Measurements from ENCODE around the gene CDH4. TPM values are rescaled to one million over a fixed set of nuclear protein-coding genes. Genes with fewer than 3 reads are reported as not detected.
"Not testable (repeated sequence)": the region's sequence is repeated elsewhere in the genome, so short reads cannot be mapped to it uniquely, and the experiment has no call there.

The CDH4 gene
- total and polyA plus RNA-seq, 2 of the 4 experiments (the other 2 are of a cell fraction) = 1.6 to 3.5 TPM

- H4K5ac ChIP-seq (ENCODE audit: low read depth, low read length); H3K14ac ChIP-seq (replicated peaks; ENCODE audit: low read depth, low read length); H2AFZ ChIP-seq (replicated peaks; ENCODE audit: low read length, poor library complexity); H2AK9ac ChIP-seq (replicated peaks; ENCODE audit: low read depth, low read length, poor library complexity); H4K91ac ChIP-seq (ENCODE audit: insufficient read depth, low read depth, low read length); H3K23ac ChIP-seq (ENCODE audit: low read depth, low read length); H3K4ac ChIP-seq (ENCODE audit: low read depth, low read length); H3K27me3 ChIP-seq (ENCODE audit: control insufficient read depth, insufficient read depth, low read length); H3K36me3 ChIP-seq (ENCODE audit: control insufficient read depth, insufficient read depth, low read length); H2AK5ac ChIP-seq (ENCODE audit: low read depth, low read length); H2BK5ac ChIP-seq (ENCODE audit: low read depth, low read length, poor library complexity, severe bottlenecking); intact Hi-C loops (cut with micrococcal nuclease); H4K8ac ChIP-seq (ENCODE audit: low read depth in 2 of 2, low read length in 2 of 2); H3K4me3 ChIP-seq (ENCODE audit: insufficient read depth, low read depth, low read length); H3K27ac ChIP-seq (ENCODE audit: insufficient read depth, low read length); H3K4me2 ChIP-seq (ENCODE audit: low read depth, low read length); H4K20me1 ChIP-seq (ENCODE audit: insufficient read depth, low read length); CTCF ChIA-PET; H2BK120ac ChIP-seq (ENCODE audit: low read depth, low read length); ATAC-seq (ENCODE audit: low read depth); H3K4me1 ChIP-seq (ENCODE audit: control insufficient read depth, insufficient read depth, low read length); H3K9me1 ChIP-seq (ENCODE audit: insufficient read depth, low read length); H3K9ac ChIP-seq (ENCODE audit: low read depth, low read length); BruUV-seq (replicated peaks); H3K18ac ChIP-seq (ENCODE audit: low read depth, low read length); DNase-seq; H3K79me1 ChIP-seq (ENCODE audit: low read depth in 1 of 2, low read length in 2 of 2); dilution Hi-C loops (cut with HindIII; ENCODE audit: low sequenced_read_pairs, unreplicated experiment); in situ Hi-C loops (cut with MboI; ENCODE audit: low sequenced_read_pairs); H3K9me3 ChIP-seq (ENCODE audit: control insufficient read depth, insufficient read depth, low read length); H2BK20ac ChIP-seq (ENCODE audit: low read depth, low read length); H2BK15ac ChIP-seq (ENCODE audit: low read depth, low read length); H3K56ac ChIP-seq (ENCODE audit: extremely low read depth, insufficient read depth, low read length); POLR2A ChIA-PET (ENCODE audit: unreplicated experiment): not testable (repeated sequence)
- WGBS, 2 experiments (ENCODE audit: extremely low coverage in 2 of 2, insufficient read length in 1 of 2) = no CpG with 5 or more reads among the region's 3 CpGs
These were observed 201.6 kb downstream of the CDH4 start for GRCh38 chr20:61453623-61454022.

All from IMR-90 (cell line).